OCI-LY3 (cell line): ENCODE data around the gene HSD11B2.

Experiments used
- EZH2phosphoT487 ChIP-seq: fragments of 200-600 bp; shearing (Covaris generic); IDR thresholded peaks from 2 replicates; pipeline ENCODE4 v1.6.1; 2018; ENCODE audit warnings: antibody characterized with exemption, mixed run types, low read depth
- TF ChIP-seq, protein P1 (sequence below): fragments of 200-600, 300-600 bp; sonication (generic); IDR thresholded peaks from 2 replicates; pipeline ENCODE4 v1.5.1; 2014; ENCODE audit warnings: antibody characterized with exemption, low read length, low read depth

GRCh38 chr16:67392301-67393059, 38.4 kb upstream of the HSD11B2 start:
- TF ChIP-seq, protein P1, sequence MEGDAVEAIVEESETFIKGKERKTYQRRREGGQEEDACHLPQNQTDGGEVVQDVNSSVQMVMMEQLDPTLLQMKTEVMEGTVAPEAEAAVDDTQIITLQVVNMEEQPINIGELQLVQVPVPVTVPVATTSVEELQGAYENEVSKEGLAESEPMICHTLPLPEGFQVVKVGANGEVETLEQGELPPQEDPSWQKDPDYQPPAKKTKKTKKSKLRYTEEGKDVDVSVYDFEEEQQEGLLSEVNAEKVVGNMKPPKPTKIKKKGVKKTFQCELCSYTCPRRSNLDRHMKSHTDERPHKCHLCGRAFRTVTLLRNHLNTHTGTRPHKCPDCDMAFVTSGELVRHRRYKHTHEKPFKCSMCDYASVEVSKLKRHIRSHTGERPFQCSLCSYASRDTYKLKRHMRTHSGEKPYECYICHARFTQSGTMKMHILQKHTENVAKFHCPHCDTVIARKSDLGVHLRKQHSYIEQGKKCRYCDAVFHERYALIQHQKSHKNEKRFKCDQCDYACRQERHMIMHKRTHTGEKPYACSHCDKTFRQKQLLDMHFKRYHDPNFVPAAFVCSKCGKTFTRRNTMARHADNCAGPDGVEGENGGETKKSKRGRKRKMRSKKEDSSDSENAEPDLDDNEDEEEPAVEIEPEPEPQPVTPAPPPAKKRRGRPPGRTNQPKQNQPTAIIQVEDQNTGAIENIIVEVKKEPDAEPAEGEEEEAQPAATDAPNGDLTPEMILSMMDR: no peak
- TF ChIP-seq EZH2phosphoT487: no peak
